GM21390 (cell line): Measurements from ENCODE around the gene TCEANC.
"Not testable (repeated sequence)": the region's sequence is repeated elsewhere in the genome, so short reads cannot be mapped to it uniquely, and the experiment has no call there.

Source experiments
- ATAC-seq: cut with Tn5 transposase; IDR thresholded peaks from one replicate; pipeline ENCODE4 v1.9.1; 2021; ENCODE audit not compliant: unreplicated experiment

The TCEANC gene

DNA sequence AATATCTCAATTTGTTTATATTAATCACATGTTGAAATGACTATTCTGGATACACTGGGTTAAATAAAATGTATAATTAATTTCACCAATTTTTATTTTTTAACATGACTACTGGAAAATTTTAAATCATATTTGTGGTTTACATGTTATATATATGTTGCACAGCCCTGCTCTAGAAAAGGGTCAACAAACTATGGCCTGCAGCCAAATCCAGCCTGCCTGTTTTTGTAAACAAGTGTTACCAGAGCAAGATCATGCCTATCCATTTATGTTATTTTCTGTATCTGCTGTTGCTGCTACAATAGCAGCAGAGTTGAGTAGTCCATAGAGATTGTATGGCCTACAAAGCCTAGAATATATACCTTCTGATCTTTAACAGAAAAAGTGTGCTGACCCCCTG is 1.2 kb downstream of the TCEANC start:
- ATAC-seq, result no peak

DNA sequence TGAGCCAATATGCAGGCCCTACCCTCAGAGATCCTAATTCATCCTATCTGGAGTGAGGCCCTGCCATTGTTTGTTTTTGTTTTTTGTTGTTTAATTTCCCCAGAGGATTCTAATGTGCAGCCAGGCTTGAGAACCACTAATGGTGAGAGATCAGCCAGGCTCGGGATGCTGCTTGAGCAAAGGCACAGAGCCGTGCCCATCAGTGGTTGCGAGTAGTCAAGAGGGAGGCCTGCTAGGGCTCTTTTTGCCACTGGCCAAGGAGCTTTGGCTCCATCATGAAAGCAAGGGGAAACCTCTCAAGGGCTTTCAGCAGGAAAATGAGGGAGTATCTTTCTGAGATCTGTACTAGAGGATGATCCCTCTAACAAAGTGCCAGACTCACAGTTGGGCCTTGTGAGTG is 2.7 kb downstream of the TCEANC start:
- no peak for ATAC-seq

- ATAC-seq, result no peak
Observed at GRCh38 chrX:13658602-13659001, 5.7 kb downstream of the TCEANC start.

GRCh38 chrX:13659063-13659462 is 6.1 kb downstream of the TCEANC start:
- no peak for ATAC-seq

- ATAC-seq, result peak; percentile 26
Observed at GRCh38 chrX:13661735-13662288, 8.9 kb downstream of the TCEANC start.

- ATAC-seq, result peak; percentile 49
Observed at GRCh38 chrX:13662355-13662791, 9.4 kb downstream of the TCEANC start.

GRCh38 chrX:13664020-13664419 is 11.1 kb downstream of the TCEANC start:
- ATAC-seq, result no peak

DNA sequence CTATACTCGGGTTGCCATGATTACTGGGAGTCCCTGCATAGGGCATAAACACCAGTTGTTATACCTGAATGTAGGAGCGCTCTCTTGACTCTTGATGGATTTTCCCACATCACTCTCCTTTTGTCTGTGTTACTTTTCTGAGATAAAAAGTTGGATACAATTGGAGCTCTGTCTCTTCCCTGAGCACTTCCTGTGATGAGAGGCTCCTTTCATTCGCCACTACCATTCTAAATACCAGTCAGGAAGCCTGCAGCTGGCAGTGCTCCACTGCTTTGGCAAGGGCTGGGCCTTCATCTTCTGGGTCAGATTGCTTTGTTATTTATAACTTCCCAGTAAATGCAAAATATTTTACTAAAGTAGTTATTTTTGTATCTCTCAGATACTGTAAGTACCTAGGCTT is 13.9 kb downstream of the TCEANC start:
- ATAC-seq, result no peak

DNA sequence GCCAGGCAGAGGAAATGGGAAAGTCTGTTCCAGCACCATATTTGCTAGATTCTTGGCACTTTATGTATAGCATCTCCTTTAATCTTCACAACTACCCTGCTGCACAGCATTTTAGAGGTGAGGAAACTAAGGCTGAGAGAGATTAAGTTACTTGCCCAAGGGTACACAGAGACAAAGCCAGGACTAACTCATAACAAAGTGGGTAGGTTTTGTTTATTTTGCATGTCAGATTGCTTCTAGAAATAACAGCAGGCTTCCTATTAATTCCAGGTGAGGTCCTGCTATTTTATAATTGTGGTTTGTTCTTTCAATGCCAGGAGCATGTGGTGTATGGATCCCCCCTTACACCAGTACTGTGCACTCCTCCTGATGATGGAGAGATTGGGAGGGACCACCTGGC is 15.0 kb downstream of the TCEANC start:
- no peak for ATAC-seq

- ATAC-seq, result peak; percentile 82
Observed at GRCh38 chrX:13669246-13669737, 16.4 kb downstream of the TCEANC start.

DNA sequence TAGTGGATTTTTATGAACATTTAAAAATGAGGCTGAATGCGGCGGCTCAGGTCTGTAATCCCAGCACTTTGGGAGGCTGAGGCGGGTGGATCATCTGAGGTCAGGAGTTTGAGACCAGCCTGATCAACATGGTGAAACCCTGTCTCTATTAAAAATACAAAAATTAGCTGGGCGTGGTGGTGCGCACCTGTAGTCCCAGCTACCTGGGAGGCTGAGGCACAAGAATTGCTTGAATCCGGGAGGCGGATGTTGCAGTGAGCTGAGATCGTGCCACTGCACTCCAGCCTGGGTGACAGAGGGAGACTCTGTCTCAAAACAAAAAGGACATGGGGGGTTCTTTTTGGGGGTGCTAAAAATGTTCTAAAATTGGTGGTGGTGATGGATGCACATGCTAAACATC is 16.8 kb downstream of the TCEANC start:
- not testable (repeated sequence) for ATAC-seq

DNA sequence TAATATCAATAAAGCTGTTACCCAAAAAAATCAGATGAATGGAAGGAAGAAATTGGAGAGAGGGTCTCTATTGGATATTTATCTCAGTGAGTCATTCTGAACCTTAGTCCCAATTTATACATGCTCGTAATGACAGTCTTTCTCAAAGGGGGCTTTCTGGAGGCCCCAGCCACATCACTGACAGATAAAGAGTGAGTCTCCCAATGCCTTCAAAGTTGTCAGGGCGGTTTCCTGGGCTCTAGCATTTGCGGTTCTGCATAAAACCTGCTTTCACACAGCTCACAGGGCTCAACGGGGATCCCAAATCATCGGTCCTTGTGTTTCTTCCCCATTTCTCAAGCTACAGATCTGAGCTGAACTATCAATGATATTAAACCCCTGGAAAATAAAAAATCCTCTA is 17.3 kb downstream of the TCEANC start:
- ATAC-seq, result no peak

DNA sequence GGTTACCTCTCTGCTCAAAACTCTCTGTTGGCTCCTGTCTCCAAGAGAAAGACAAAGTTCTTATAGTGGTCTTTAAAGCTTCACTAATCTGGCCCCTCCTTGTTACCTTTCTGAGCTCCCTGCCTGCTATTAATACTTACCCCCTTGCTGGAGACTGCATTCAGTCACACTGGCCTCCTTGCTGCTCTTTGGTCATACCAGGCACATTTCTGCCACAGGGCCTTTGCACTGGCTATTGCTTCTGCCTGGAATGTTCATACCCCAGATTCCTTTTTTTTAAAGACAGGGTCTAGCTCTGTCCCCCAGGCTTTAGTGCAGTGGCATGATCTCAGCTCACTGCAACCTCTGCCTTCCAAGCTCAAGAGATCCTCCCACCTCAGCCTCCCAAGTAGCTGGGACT is 20.1 kb downstream of the TCEANC start:
- ATAC-seq, result no peak

GRCh38 chrX:13676885-13677284 is 23.9 kb downstream of the TCEANC start:
- no peak for ATAC-seq

- ATAC-seq, result not testable (repeated sequence)
Observed at GRCh38 chrX:13679700-13680099, 26.8 kb downstream of the TCEANC start.

GRCh38 chrX:13681595-13681994 is 28.7 kb downstream of the TCEANC start:
- no peak for ATAC-seq

- ATAC-seq, result no peak
Observed at GRCh38 chrX:13684361-13684760, 31.4 kb downstream of the TCEANC start.

GRCh38 chrX:13685126-13685763 is 32.3 kb downstream of the TCEANC start:
- no peak for ATAC-seq

DNA sequence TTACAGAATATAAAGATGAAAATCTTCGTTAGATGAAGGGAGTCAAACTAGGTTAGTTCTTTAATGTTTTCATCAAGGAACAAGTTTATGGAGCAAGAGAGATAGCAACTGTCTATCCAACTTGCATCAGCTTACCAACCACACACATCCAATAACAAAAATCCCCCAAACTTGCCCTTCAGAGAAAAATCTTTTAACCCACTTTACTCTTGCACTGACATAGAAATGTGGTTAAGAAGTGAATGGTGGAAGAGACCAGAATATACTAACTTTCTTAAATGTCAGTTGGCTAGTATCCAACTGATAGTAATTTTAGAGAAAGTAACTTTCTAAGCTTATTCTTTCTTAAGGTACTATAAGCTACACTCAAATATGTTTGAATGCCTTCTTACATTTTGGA is 34.3 kb downstream of the TCEANC start:
- ATAC-seq, result no peak

DNA sequence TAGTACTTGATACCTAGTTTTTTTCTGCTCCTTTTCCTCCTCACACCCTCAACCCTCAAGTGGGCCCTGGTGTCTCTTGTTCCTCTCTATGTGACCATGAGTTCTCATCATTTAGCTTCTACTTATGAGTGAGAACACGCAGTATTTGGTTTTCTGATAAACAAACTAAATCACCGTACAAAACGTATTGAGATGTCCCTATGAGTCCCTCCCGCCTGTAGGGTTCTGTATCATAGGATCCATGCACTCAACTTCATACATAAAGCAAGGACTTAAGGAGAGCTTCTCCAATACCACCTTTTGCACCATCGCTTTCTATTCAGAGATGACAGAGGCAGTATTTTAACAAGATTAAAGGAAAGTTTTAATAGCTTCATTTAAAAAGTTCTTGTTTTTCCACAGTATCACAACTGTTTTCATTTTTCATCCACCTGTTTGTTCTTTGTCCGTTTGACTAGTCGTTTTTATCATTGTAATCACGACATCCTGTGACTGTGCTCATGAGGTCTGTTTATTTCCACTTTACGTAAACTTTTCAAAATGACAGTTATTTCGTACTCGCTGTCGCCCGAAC is 35.5 kb downstream of the TCEANC start:
- ATAC-seq, result no peak

- ATAC-seq, result peak; percentile 72
Observed at GRCh38 chrX:13688958-13689740, 36.2 kb downstream of the TCEANC start, which contains the start of gene RAB9A. RAB9A (plus strand) TSS chrX:13689128; CDS start chrX:13708747, 19,619 bp downstream.
